T-helper 2 cell treated with Interferon-gamma antibody and Interleukin-4, amounts not matched to agents 100 ng/mL and 5 ng/mL, for 36 hours (primary cell): Measurements from ENCODE around the gene DXO. TPM values are rescaled to one million over a fixed set of nuclear protein-coding genes. Genes with fewer than 3 reads are reported as not detected.
"Not testable (repeated sequence)": the region's sequence is repeated elsewhere in the genome, so short reads cannot be mapped to it uniquely, and the experiment has no call there.

Experiments
- intact Hi-C: fragments of 100-400 bp; cut with micrococcal nuclease; formaldehyde crosslinking; loops from one replicate; pipeline ENCODE4 v1.15.1; 2023
- total RNA-seq: library from RNA; stranded (reverse); gene quantifications from 2 replicates; pipeline ENCODE4 v1.2.3, GENCODE V29; 2022

Gene DXO
- 17.3 and 18.8 TPM in 2 replicates for total RNA-seq

DNA sequence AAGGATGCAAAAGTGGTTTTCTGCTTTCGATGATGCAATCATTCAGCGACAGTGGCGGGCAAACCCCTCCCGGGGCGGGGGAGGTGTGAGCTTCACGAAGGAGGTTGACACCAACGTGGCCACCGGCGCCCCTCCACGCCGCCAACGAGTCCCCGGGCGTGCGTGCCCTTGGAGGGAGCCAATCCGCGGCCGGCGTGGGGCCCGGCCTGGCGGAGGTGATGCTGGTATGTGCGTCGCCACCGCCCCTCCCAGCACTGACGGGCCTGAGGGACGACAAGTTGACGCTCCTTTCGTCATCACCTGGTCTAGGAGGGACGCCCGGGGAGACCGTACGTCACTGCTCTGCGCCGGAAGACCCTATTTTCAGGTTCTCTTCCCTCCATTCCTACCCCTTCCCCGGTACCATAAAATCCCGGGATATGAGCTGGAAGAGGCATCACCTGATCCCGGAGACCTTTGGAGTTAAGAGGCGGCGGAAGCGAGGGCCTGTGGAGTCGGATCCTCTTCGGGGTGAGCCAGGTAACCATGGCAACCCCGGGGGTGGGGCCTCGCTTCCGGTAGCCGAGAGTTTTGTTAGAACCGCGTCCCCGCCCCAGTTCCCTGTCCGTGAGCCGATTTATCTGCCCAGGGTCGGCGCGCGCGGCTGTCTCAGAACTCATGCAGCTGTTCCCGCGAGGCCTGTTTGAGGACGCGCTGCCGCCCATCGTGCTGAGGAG is at the start of gene DXO:
DXO (minus strand) TSS at position 146 of the 716 bp plus-strand sequence. CDS start 463 bp downstream, outside the sequence.
- intact Hi-C loops: loop anchor here (1.0 to 10.0 kb wide), 3 partner anchors 13 to 153 kb away; partner anchors contain the start of genes ATF6B, NEU1 and SKIC2

DNA sequence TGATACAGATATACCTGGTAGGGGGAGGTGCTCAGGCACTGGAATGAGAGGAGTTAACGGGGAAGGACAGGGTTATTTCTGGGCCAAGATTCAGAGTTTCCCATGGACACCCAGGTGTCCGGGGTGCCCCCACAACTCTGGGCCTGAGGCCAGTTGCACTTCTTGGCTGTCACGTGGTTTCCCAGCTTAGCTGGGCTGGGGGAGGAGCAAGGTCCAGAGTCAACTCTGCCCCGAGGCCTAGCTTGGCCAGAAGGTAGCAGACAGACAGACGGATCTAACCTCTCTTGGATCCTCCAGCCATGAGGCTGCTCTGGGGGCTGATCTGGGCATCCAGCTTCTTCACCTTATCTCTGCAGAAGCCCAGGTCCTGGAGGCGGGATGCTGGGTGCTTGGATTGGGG is 42.6 kb upstream of the DXO start, which contains the start of gene C4B:
C4B (plus strand) TSS at position 249 of the 400 bp plus-strand sequence; CDS start at position 300, 51 bp downstream.
- intact Hi-C loops: not testable (repeated sequence)

DNA sequence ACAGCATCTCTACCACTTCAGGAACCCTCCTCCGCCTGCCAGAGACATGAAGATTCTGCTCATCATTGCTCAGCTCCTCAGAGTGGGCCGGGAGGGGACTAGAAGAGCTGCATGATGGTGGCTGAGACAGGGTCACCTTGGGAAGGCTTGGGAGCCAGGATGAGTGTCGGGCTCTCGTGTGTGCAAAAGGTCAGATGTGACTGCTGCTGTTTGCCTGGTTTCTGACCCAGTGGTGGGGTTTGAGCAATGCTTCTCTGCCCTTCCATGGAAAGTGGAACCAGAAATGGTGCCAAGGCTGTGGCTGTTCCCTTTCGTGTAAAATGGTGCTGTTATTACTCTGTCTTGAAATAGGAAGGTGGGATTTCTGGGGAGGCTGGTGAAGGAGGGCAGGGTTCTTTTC is 41.8 kb upstream of the DXO start:
- intact Hi-C loops: not testable (repeated sequence)

DNA sequence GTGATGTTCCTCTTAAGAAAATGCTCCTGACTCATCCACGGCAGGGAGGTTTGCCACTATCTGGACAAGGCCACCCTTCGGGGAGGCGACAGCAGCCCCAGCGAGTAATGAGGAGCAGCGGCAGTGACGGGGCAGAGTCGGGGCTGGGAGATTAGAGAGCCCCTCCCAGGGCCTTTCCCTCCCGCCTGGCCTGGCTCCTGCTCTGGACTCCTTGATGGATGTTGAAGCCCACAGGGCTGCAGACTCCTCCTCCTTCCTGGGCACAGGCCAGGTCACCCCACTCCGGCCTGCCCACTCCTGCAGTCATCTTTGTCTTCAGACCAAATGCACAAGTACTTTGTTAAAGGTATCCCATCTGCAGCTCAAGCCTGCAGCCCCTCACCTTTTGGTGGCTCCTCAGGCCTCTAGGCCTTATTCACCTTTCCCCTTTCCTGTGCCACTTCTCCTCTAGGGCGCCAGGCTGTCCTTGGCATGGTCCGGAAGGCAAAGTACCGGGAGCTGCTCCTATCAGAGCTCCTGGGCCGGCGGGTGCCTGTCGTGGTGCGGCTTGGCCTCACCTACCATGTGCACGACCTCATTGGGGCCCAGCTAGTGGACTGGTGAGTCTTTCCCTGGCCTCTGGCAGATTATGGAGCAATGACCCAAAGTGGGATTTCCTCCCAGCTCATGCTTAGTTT is 41.1 kb upstream of the DXO start:
- intact Hi-C loops: not testable (repeated sequence)

DNA sequence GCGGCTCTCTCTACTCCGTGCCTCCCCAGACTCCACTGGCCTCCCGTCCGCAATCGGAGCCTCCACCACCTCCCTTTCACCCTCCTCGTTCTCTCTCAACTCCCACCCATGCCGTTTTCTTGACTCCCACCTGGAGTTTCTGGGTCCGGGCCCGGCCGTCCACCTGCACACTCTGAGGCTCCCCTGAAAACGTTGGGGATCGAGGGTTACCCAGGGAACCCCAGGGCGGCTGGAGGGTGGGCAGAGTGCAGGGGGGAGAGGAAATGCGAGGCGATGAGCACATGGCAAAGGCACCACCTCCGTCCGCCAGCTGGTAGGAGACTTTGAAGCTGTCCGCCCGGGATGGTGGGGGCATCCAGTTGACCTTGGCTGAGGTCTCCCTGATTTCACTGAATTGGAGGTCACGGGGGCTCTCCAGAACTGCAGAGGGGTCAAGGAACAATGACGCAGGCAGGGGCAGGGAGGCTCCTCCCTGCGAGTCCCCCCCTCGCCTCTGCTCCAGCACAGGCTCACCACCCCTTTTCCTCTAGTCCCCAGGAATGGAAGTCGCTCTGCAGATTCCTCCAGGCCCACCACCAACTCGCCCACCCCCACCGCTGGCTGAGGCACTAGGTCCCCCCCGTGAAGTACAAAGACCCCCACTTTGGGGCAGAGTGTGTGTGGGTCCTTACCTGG is 39.1 kb upstream of the DXO start:
- intact Hi-C loops: not testable (repeated sequence)

DNA sequence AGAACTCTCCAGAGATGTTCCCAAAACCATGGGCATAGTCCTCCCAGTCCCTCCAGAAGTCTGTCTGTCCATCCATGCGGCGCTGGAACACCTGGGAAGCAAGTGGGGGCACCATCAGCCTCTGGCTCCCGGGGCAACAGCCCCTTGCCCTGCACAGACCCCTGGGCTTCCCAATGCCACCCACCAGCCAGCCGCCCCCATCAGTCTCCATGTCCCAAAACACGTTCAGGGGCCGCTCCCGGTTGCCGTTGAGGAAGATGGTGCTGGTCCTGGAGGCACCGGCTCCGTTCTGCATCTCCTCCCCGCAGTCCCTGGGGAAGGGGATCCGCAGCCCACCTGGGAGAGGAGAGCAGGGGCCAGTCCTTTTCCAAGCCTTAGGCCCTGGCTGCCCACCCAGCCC is 37.6 kb upstream of the DXO start:
- intact Hi-C loops: not testable (repeated sequence)

DNA sequence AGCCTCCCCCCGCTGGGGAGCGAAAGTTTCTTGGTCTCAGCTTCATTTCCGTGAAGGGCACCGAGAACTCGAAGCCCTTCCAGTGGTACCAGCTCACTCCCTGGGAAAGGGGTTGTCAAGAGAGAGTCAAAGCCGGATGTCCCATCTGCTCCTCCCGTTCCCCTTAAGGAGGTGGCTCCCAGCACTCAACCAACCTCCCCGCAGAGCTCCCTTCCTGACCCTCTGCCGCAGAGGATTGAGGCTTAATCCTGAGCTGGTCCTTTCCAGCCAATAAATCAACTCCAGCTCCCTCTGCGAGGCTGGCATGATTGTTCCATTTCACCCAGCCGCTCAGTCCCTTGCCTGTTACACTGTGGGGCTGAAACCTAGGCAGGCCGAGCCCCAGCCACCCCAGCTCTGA is 36.7 kb upstream of the DXO start:
- intact Hi-C loops: not testable (repeated sequence)

DNA sequence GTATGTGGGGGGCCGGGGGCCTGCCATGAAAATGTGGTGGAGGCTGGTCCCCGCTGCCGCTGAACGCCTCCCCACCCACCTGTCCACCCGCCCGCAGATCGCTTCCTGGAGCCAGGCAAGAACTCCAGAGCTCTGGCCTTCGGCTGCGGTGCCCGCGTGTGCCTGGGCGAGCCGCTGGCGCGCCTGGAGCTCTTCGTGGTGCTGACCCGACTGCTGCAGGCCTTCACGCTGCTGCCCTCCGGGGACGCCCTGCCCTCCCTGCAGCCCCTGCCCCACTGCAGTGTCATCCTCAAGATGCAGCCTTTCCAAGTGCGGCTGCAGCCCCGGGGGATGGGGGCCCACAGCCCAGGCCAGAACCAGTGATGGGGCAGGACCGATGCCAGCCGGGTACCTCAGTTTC is 36.1 kb upstream of the DXO start:
- intact Hi-C loops: not testable (repeated sequence)

DNA sequence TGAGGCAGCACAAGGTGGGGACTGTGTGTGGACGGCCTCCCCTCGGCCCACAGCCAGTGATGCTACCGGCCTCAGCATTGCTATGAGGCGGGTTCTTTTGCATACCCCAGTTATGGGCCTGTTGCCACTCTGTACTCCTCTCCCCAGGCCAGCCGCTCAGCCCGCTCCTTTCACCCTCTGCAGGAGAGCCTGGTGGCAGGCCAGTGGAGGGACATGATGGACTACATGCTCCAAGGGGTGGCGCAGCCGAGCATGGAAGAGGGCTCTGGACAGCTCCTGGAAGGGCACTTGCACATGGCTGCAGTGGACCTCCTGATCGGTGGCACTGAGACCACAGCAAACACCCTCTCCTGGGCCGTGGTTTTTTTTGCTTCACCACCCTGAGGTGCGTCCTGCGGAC is 35.1 kb upstream of the DXO start:
- intact Hi-C loops: not testable (repeated sequence)

DNA sequence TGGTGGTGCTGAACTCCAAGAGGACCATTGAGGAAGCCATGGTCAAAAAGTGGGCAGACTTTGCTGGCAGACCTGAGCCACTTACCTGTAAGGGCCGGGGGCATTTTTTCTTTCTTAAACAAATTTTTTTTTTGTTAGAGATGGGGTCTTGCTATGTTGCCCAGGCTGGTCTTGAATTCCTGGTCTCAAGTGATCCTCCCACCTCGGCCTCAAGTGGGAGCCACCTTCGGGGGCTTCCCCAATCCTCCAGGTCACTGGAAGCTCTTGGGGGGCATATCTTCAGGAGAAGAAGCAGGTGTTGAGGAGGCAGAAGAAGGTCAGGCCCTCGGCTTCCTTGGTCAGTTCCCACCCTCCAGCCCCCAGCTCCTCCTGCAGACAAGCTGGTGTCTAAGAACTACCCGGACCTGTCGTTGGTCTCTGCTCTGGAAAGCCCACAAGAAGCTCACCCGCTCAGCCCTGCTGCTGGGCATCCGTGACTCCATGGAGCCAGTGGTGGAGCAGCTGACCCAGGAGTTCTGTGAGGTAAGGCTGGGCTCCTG is 34.1 kb upstream of the DXO start:
- intact Hi-C loops: not testable (repeated sequence)

DNA sequence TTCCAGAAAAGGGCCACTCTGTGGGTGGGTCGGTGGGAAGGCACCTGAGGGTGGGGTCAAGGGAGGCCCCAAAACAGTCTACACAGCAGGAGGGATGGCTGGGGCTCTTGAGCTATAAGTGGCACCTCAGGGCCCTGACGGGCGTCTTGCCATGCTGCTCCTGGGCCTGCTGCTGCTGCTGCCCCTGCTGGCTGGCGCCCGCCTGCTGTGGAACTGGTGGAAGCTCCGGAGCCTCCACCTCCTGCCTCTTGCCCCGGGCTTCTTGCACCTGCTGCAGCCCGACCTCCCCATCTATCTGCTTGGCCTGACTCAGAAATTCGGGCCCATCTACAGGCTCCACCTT is 33.6 kb upstream of the DXO start:
- intact Hi-C loops: not testable (repeated sequence)

DNA sequence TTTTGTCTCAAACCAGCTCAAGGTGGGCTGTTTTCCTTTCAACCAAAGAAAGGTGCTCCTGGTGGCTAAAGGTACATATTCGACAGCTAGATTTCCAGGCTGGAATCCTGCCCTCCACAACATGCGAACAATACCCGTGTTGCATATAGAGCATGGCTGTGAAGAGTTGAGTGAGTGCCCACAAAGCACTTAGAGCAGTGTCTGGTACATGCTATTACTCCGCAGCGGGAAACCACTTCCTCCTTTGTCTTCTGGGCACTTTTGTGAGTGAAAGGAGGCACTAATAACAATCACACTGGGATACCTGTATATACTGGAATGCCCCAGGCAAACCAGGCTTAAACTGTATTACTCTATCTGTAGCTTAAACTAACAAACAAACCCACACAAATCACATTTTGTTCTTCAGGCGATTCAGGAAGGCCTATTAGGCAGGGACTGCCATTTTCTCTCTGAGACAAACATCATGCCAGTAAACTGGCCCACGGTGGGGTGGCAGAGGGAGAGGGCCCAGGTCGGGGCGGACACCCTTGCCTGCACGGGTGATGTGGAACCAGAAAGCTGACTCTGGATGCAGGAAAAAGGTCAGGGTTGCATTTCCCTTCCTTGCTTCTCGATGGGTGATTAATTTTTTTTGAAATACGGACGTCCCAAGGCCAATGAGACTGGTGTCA is 33.1 kb upstream of the DXO start:
- intact Hi-C loops: not testable (repeated sequence)

DNA sequence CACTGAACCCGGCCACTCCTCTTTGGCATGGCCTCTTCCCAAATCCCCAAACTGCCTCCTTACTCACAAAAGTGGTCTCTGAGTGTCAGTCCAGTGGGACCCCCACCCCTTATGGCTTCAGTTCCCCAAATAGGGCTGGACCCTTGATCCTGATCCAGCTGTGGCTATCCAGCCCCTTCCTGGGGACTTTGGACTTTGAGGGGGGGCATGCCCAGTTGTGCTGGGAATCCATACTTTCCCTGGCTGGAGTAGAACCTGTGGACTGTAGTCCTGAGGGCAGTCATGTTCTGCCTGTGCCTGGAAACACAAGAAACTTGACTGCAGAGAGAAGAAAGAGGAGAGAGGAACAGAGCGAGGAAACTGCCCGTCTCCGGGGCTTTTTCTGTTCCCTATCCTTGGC is 32.5 kb upstream of the DXO start:
- intact Hi-C loops: not testable (repeated sequence)

DNA sequence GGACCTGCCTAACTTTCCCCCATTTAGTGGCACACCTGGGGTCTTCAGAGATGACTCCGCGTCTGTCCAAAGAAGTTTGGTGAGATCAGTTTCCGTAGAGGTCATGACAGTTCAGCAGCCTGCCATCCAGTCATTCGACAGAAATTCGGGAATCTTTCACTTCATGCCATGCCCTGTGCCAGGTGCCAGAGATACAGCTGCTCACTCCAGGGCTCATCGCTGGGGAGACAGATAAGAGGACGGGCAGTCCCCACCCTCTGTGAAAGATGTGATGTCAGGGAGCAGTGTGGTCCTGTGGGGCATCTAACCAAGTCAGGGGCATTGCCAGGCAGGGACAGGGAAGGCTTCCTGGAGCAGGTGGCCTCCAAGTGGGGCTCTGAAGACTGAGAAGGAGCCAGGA is 31.4 kb upstream of the DXO start:
- intact Hi-C loops: not testable (repeated sequence)

DNA sequence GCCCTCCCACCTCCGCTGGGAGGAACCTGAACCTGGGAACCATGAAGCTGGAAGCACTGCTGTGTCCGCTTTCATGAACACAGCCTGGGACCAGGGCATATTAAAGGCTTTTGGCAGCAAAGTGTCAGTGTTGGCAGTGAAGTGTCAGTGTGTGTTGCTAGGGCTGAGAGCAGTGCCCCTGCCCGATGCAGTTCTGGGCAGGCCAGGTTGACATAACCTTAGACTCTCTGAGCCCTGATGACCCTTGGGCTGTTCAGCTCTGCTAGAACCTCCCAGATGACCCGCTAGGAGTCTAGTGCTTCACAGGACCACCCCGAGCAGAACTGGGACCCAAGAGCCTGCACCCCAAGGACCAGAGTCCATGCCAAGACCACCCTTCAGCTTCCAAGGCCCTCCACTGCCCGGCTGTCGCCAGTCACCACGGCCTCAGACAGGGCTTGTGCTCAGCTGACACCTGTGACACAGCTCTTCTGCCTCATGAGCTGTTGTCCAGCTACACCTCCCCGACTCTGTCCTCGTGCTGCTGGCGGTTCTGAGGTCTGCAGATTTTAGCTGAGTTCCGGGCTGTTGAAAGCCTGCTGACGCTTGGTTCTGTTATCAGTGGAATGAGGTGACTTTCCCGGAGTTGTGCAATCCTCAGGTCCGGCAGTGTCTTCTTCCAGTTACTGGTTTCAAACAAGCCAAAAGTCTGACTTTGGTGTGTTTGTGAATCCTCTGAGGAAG is 30.8 kb upstream of the DXO start:
- intact Hi-C loops: not testable (repeated sequence)

DNA sequence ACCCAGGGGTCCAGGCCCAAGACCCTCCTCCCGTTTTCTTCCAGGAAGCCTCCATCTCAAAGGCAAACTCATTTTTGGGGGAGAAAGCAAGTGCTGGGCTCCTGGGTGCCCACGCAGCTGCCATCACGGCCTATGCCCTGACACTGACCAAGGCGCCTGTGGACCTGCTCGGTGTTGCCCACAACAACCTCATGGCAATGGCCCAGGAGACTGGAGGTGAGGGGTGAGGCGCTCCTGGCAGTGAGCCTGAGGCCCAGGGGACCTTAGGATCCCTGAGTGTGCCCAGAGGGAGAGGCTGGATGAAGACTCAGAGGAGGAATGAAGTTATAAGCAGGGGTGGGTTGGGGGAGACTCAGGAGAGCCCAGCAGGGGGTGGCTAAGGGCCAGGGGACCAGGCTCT is 24.4 kb upstream of the DXO start:
- intact Hi-C loops: not testable (repeated sequence)

DNA sequence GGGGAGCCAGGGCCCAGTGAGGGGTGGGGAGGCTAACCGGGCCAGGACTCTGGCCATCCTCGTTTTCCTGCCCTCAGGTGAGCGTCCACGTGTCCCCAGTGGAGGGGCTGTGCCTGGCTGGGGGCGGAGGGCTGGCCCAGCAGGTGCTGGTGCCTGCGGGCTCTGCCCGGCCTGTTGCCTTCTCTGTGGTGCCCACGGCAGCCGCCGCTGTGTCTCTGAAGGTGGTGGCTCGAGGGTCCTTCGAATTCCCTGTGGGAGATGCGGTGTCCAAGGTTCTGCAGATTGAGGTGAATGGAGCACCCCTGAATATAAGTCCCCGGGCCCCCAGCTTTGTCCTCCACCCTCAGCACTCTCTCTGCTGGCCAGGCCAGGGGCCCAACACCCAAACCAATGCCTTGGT is 22.5 kb upstream of the DXO start:
- intact Hi-C loops: not testable (repeated sequence)

DNA sequence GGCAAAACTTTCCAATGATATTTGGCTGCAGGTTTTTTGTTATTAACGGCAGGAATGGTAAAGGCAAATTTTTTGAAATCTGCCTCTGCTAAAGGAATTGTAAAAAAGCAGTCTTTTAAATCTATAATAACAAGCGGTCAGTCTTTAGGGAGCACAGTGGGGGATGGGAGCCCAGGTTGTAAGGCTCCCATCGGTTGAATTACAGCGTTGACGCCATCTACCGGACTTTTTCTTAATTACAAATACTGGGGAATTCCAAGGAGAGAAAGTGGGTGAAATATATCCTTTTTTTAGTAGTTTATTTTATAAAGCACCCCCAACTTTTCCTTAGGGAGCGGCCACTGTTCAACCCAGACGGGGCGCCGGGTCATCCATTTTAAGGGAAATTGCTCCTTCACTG is 17.4 kb upstream of the DXO start:
- intact Hi-C loops: not testable (repeated sequence)

DNA sequence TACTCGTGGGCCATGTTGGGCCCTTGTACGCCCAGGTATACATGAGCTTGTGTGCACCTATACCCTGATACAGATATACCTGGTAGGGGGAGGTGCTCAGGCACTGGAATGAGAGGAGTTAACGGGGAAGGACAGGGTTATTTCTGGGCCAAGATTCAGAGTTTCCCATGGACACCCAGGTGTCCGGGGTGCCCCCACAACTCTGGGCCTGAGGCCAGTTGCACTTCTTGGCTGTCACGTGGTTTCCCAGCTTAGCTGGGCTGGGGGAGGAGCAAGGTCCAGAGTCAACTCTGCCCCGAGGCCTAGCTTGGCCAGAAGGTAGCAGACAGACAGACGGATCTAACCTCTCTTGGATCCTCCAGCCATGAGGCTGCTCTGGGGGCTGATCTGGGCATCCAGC is 9.8 kb upstream of the DXO start, which contains the start of gene C4A:
C4A (plus strand) TSS at position 314 of the 400 bp plus-strand sequence; CDS start at position 365, 51 bp downstream.
- intact Hi-C loops: not testable (repeated sequence)

DNA sequence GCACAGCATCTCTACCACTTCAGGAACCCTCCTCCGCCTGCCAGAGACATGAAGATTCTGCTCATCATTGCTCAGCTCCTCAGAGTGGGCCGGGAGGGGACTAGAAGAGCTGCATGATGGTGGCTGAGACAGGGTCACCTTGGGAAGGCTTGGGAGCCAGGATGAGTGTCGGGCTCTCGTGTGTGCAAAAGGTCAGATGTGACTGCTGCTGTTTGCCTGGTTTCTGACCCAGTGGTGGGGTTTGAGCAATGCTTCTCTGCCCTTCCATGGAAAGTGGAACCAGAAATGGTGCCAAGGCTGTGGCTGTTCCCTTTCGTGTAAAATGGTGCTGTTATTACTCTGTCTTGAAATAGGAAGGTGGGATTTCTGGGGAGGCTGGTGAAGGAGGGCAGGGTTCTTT is 9.1 kb upstream of the DXO start:
- intact Hi-C loops: not testable (repeated sequence)
